Measurements from ENCODE around the gene ZC3H10. TPM values are rescaled to one million over a fixed set of nuclear protein-coding genes. Genes with fewer than 3 reads are reported as not detected.

Gene ZC3H10
- total RNA-seq, 4 donors from 2014 or later, result 3.7 to 10.1 (median 4.5) TPM

GRCh38 chr12:56146492-56147460 lies 28.7 kb downstream of the ZC3H10 start:
- WGBS, 2 donors (ENCODE audit: low coverage in 1 of 2), result 50 to 53% methylated on average over 10 to 13 of the region's 13 CpGs
- in situ Hi-C loops (cut with MboI; ENCODE audit: low pct_ligation_motif_present in 1 of 4, low pct_unique_long_range_greater_than_20kb in 1 of 4, low sequenced_read_pairs in 3 of 4) (no loop called here), intact Hi-C loops (cut with DNase I; ENCODE audit: low total_unique reads) (no loop called here)
- Histone ChIP-seq H3K4me3 (no peak overlapping the region), H3K4me1 (peaks cover 12 to 52% (median 23%) of the 10 kb centered on the region in 4 donors), H3K9me3 (no peaks in the 10 kb centered on the region), H3K36me3 (peaks cover 0 to 20% (median 5%) of the 10 kb centered on the region in 4 donors), H3K27ac (peak overlapping the region; percentile 74 to 77 (median 76)), H3K27me3 (no peaks in the 10 kb centered on the region)
- peak; percentile 43 for TF ChIP-seq POLR2A (IDR thresholded peaks at IDR 0.05)
- no peak for TF ChIP-seq EP300 (IDR thresholded peaks at IDR 0.05; ENCODE audit: low read depth)
- peak in 1 of 5 experiments; percentile 9 for TF ChIP-seq CTCF (IDR thresholded peaks at IDR 0.05)
- TF ChIP-seq POLR2AphosphoS5 (IDR thresholded peaks at IDR 0.05), result peak; percentile 30 to 84 (median 73)
- peak; percentile 73 for DNase-seq

- Histone ChIP-seq H3K27ac (peak overlapping the region in 2 of 4 donors; percentile 92 to 98), H3K27me3 (no peaks in the 10 kb centered on the region), H3K4me3 (no peak overlapping the region), H3K9me3 (no peaks in the 10 kb centered on the region), H3K36me3 (no peaks in the 10 kb centered on the region), H3K4me1 (peaks cover 20 to 46% (median 31%) of the 10 kb centered on the region in 4 donors)
- WGBS, 2 donors (ENCODE audit: low coverage in 1 of 2), result 59 to 65% methylated on average over 3 of the region's 3 CpGs
- in situ Hi-C loops (cut with MboI; ENCODE audit: low pct_ligation_motif_present in 1 of 4, low pct_unique_long_range_greater_than_20kb in 1 of 4, low sequenced_read_pairs in 3 of 4) (no loop called here), intact Hi-C loops (cut with DNase I; ENCODE audit: low total_unique reads) (no loop called here)
- DNase-seq, result no peak
- TF ChIP-seq EP300 (IDR thresholded peaks at IDR 0.05; ENCODE audit: low read depth) (no peak), POLR2AphosphoS5 (IDR thresholded peaks at IDR 0.05) (peak in 2 of 3 donors; percentile 36 to 37), POLR2A (IDR thresholded peaks at IDR 0.05) (no peak), CTCF (IDR thresholded peaks at IDR 0.05) (no peak)
Measured at GRCh38 chr12:56150563-56150962, 32.5 kb downstream of the ZC3H10 start.

GRCh38 chr12:56151672-56152131 lies 33.6 kb downstream of the ZC3H10 start:
- intact Hi-C loops (cut with DNase I; ENCODE audit: low total_unique reads) (no loop called here), in situ Hi-C loops (cut with MboI; ENCODE audit: low pct_ligation_motif_present in 1 of 4, low pct_unique_long_range_greater_than_20kb in 1 of 4, low sequenced_read_pairs in 3 of 4) (no loop called here)
- Histone ChIP-seq H3K4me1 (peaks cover 16 to 42% (median 27%) of the 10 kb centered on the region in 4 donors), H3K4me3 (peak overlapping the region; percentile 50 to 81 (median 64)), H3K9me3 (no peaks in the 10 kb centered on the region), H3K27me3 (no peaks in the 10 kb centered on the region), H3K36me3 (no peaks in the 10 kb centered on the region), H3K27ac (peak overlapping the region; percentile 92 to 98 (median 97))
- peak; percentile 81 for DNase-seq
- WGBS, 2 donors (ENCODE audit: low coverage in 1 of 2), result 3% methylated on average over 12 of the region's 12 CpGs; no CpG with 5 or more reads in 1 of the 2 donors
- TF ChIP-seq POLR2A (IDR thresholded peaks at IDR 0.05), result peak; percentile 59
- TF ChIP-seq POLR2AphosphoS5 (IDR thresholded peaks at IDR 0.05), result peak in 2 of 3 donors; percentile 40 to 69
- TF ChIP-seq EP300 (IDR thresholded peaks at IDR 0.05; ENCODE audit: low read depth), result no peak
- TF ChIP-seq CTCF (IDR thresholded peaks at IDR 0.05), result peak; percentile 57 to 96 (median 59)

- Histone ChIP-seq H3K4me1 (peaks cover 18 to 42% (median 28%) of the 10 kb centered on the region in 4 donors), H3K27ac (peak within 1 kb of the TSS; percentile 92 to 98 (median 97)), H3K36me3 (no peaks in the 10 kb centered on the region), H3K4me3 (peak within 1 kb of the TSS; percentile 50 to 81 (median 64)), H3K27me3 (no peaks in the 10 kb centered on the region), H3K9me3 (no peaks in the 10 kb centered on the region)
- WGBS, 2 donors (ENCODE audit: low coverage in 1 of 2), result 0% methylated on average over 16 of the region's 37 CpGs; no CpG with 5 or more reads in 1 of the 2 donors
- TF ChIP-seq CTCF (IDR thresholded peaks at IDR 0.05) (no peak), POLR2AphosphoS5 (IDR thresholded peaks at IDR 0.05) (peak; percentile 79 to 90 (median 89)), POLR2A (IDR thresholded peaks at IDR 0.05) (peak; percentile 65), EP300 (IDR thresholded peaks at IDR 0.05; ENCODE audit: low read depth) (no peak)
- intact Hi-C loops (cut with DNase I; ENCODE audit: low total_unique reads), result no loop called here
- in situ Hi-C loops (cut with MboI; ENCODE audit: low pct_ligation_motif_present in 1 of 4, low pct_unique_long_range_greater_than_20kb in 1 of 4, low sequenced_read_pairs in 3 of 4), result no loop called here
- peak; percentile 96 for DNase-seq
Measured at GRCh38 chr12:56152132-56152755, 34.2 kb downstream of the ZC3H10 start, which contains the start of gene MYL6B. Gene MYL6B, plus strand, starts transcription at chr12:56152587. Its CDS starts 1,332 bp downstream, at chr12:56153919.

All from transverse colon (tissue), 4 donors.